ENCODE results near the gene TPM3. TPM values are rescaled to one million over a fixed set of nuclear protein-coding genes. Genes with fewer than 3 reads are reported as not detected.
"Not testable (repeated sequence)": the region's sequence is repeated elsewhere in the genome, so short reads cannot be mapped to it uniquely, and the experiment has no call there.

Gene TPM3
- total RNA-seq, 2 experiments from 2014 or later, result 654 to 664 TPM

- DNase-seq (no peak), ATAC-seq (ENCODE audit: low read depth) (no peak)
- no peak overlapping the region for H3K4me3 Mint-ChIP-seq
- H3K9me3 Mint-ChIP-seq, result no peaks in the 10 kb centered on the region
- POLR2A ChIA-PET, result interaction anchor here (1.4 kb wide), 1 partner anchor 164 kb away, joined by 6 read pairs; no protein-coding TSS in a partner anchor
- peak overlapping the region; percentile 46 for H3K27ac Mint-ChIP-seq
- H3K36me3 Mint-ChIP-seq, result peaks cover 36% of the 10 kb centered on the region
- peaks cover 39% of the 10 kb centered on the region for H3K4me1 Mint-ChIP-seq
- H3K27me3 Mint-ChIP-seq, result no peaks in the 10 kb centered on the region
Observed at GRCh38 chr1:154154053-154154452, 37.8 kb downstream of the TPM3 start.

DNA sequence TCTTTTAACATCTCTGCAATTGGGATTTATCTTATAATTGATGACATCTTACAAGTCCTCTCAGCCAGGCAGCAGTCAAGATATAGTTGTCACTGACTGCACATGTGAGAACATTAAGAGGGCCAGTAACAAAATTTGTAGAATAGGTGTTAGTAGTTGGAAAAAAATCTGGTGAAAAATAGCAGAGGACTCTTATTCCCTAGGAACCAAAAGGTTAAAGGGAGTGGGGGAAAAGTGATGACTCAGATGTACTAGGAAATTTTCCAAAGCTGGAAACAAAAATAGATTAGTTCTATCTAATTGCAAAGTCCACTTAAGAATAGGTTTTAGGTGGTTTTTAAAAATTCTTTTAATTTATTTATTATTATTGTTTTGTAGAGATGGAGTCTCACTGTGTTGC is 40.6 kb downstream of the TPM3 start:
- Mint-ChIP-seq H3K27ac (no peak overlapping the region), H3K36me3 (peaks cover 23% of the 10 kb centered on the region), H3K9me3 (no peaks in the 10 kb centered on the region), H3K4me3 (no peak overlapping the region), H3K4me1 (peaks cover 16% of the 10 kb centered on the region), H3K27me3 (no peaks in the 10 kb centered on the region)
- ATAC-seq (ENCODE audit: low read depth) (no peak), DNase-seq (no peak)
- POLR2A ChIA-PET, result interaction anchor here (1.1 kb wide), 1 partner anchor 161 kb away, joined by 6 read pairs; the partner anchor contains the start of gene RPS27

GRCh38 chr1:154148807-154149206 is 43.1 kb downstream of the TPM3 start:
- DNase-seq, result no peak
- Mint-ChIP-seq H3K27ac (no peak overlapping the region), H3K4me3 (no peak overlapping the region), H3K9me3 (no peaks in the 10 kb centered on the region), H3K4me1 (peaks cover under 1% of the 10 kb centered on the region), H3K36me3 (peaks cover 8% of the 10 kb centered on the region), H3K27me3 (no peaks in the 10 kb centered on the region)
- ATAC-seq (ENCODE audit: low read depth), result no peak
- POLR2A ChIA-PET, result no interaction called here

DNA sequence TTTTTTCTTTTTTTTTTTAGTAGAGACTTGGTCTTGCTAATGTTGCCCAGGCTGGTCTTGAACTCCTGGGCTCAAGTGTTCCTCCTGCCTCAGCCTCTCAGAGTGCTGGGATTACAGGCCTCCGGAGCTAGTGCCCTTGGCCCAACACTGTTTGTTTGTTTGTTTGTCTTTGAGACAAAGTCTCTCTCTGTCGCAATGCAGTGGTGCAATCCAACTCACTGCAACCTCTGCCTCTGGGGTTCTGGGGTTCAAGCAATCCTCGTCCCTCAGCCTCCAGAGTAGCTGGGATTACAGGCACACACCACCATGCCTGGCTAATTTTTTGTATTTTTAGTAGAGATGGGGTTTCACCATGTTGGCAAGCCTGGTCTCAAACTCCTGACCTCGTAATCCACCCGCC is 44.4 kb downstream of the TPM3 start:
- POLR2A ChIA-PET; H3K36me3 Mint-ChIP-seq; DNase-seq; H3K4me1 Mint-ChIP-seq; H3K9me3 Mint-ChIP-seq; H3K27me3 Mint-ChIP-seq; H3K27ac Mint-ChIP-seq; ATAC-seq (ENCODE audit: low read depth); H3K4me3 Mint-ChIP-seq: not testable (repeated sequence)

GRCh38 chr1:154145986-154146385 is 45.9 kb downstream of the TPM3 start:
- ATAC-seq (ENCODE audit: low read depth) (no peak), DNase-seq (no peak)
- Mint-ChIP-seq H3K27ac (no peak overlapping the region), H3K4me3 (no peak overlapping the region), H3K27me3 (no peaks in the 10 kb centered on the region), H3K4me1 (no peaks in the 10 kb centered on the region), H3K36me3 (peaks cover 2% of the 10 kb centered on the region), H3K9me3 (no peaks in the 10 kb centered on the region)
- POLR2A ChIA-PET, result no interaction called here

GRCh38 chr1:154142358-154142757 is 49.5 kb downstream of the TPM3 start:
- Mint-ChIP-seq H3K27me3 (no peaks in the 10 kb centered on the region), H3K27ac (no peak overlapping the region), H3K9me3 (no peaks in the 10 kb centered on the region), H3K36me3 (no peaks in the 10 kb centered on the region), H3K4me3 (no peak overlapping the region), H3K4me1 (no peaks in the 10 kb centered on the region)
- no peak for ATAC-seq (ENCODE audit: low read depth)
- DNase-seq, result no peak
- POLR2A ChIA-PET, result no interaction called here

DNA sequence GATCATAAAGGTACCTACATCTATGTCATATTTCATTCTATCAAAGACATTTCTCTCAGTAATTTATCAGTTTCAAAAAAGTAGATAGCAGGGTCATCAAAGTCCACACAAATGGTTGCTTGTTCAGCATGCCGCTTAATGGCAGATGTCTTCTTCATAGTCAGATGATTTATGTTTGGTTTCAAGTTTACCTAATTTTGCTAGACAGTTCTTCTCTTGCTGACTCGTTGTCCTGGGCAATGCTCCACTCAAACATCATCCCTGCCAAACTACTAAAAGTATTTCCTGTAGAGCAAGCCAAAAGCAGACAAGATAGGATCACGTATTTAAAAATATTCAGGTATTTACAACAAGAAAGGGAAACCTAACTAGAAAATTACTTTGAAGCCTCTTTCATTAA is 50.7 kb downstream of the TPM3 start:
- POLR2A ChIA-PET, result no interaction called here
- no peak for DNase-seq
- Mint-ChIP-seq H3K9me3 (no peaks in the 10 kb centered on the region), H3K27ac (no peak overlapping the region), H3K4me3 (no peak overlapping the region), H3K4me1 (no peaks in the 10 kb centered on the region), H3K27me3 (no peaks in the 10 kb centered on the region), H3K36me3 (no peaks in the 10 kb centered on the region)
- no peak for ATAC-seq (ENCODE audit: low read depth)

DNA sequence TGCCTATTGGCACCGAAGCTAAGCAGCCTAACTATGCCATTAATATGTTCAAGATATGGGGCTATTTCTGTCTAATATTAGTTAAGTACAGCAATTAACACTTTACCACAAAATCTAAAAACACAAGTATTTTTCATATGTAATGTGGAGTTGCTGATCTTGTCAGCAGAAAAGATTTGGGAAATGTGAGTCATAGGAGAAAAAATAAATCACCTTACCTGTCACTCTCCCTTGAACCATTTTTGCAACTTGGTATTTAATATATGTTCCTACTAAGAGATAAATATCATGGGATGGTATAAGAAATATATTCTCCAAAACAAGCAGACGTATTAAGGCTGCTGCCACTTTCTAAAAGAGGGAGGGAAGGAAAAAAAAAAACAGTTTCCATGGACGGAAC is 54.0 kb downstream of the TPM3 start:
- Mint-ChIP-seq H3K4me1 (no peaks in the 10 kb centered on the region), H3K4me3 (no peak overlapping the region), H3K27me3 (no peaks in the 10 kb centered on the region), H3K36me3 (peaks cover 1% of the 10 kb centered on the region), H3K9me3 (no peaks in the 10 kb centered on the region), H3K27ac (no peak overlapping the region)
- DNase-seq (no peak), ATAC-seq (ENCODE audit: low read depth) (no peak)
- POLR2A ChIA-PET, result interaction anchor here (0.6 kb wide), 1 partner anchor 150 kb away, joined by 3 read pairs; no protein-coding TSS in a partner anchor

DNA sequence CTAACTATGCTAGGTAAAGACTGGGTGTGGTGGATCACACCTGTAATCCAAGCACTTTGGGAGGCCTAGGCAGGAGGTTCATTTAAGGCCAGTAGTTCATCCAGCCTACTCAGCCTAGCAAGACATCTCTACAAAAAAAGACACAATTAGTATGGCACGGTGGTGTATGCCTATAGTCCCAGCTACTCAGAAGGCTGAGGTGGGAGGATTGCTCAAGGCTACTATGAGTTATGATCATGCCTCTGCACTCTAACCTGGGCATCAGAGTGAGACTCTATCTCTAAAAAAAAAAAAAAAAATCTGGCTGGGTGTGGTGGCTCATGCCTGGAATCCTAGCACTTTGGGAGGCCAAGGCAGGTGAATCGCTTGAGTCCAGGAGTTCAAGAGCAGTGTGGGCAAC is 58.6 kb downstream of the TPM3 start:
- no peak for DNase-seq
- no peaks in the 10 kb centered on the region for H3K9me3 Mint-ChIP-seq
- ATAC-seq (ENCODE audit: low read depth), result no peak
- H3K27me3 Mint-ChIP-seq, result no peaks in the 10 kb centered on the region
- POLR2A ChIA-PET, result interaction anchor here (0.7 kb wide), 1 partner anchor 292 kb away, joined by 3 read pairs; no protein-coding TSS in a partner anchor
- H3K27ac Mint-ChIP-seq, result no peak overlapping the region
- peaks cover 3% of the 10 kb centered on the region for H3K4me1 Mint-ChIP-seq
- H3K4me3 Mint-ChIP-seq, result no peak overlapping the region
- H3K36me3 Mint-ChIP-seq, result peaks cover 1% of the 10 kb centered on the region

DNA sequence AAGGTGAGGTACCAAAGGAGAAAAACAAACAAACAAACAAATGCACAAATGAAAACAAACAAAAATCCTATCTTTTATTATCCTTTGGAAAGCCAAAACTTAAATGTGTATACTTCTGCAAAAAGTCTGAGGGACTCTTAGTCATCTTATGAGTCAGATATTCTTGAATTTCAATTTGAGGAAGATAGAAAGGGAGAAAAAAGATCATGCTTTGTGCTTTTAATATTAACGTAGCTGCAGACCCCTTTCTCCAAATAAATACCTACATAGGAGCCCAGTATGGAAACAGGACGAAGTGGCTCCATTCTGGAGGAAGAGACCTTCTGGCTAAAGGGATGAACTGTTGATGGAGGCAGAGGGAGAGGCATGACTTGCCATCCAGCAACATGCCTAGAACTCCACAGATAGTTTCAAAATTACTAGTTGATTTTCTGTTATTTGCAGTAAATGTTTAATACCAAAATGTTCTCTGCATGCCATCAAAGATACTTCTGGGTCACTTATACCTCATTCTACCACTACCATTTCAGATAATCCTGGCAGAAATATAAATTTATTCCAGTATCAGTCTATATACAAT is 62.4 kb downstream of the TPM3 start:
- Mint-ChIP-seq H3K36me3 (no peaks in the 10 kb centered on the region), H3K27me3 (peaks cover 8% of the 10 kb centered on the region), H3K4me1 (peaks cover 3% of the 10 kb centered on the region), H3K27ac (no peak overlapping the region), H3K4me3 (no peak overlapping the region), H3K9me3 (peaks cover 3% of the 10 kb centered on the region)
- ATAC-seq (ENCODE audit: low read depth) (no peak), DNase-seq (no peak)
- POLR2A ChIA-PET, result no interaction called here

GRCh38 chr1:154123205-154123604 is 68.7 kb downstream of the TPM3 start:
- DNase-seq; H3K4me3 Mint-ChIP-seq; H3K27ac Mint-ChIP-seq; H3K4me1 Mint-ChIP-seq; H3K36me3 Mint-ChIP-seq; H3K27me3 Mint-ChIP-seq; POLR2A ChIA-PET; H3K9me3 Mint-ChIP-seq; ATAC-seq (ENCODE audit: low read depth): not testable (repeated sequence)

- Mint-ChIP-seq H3K4me3 (no peak overlapping the region), H3K27me3 (no peaks in the 10 kb centered on the region), H3K4me1 (peaks cover 9% of the 10 kb centered on the region), H3K9me3 (no peaks in the 10 kb centered on the region), H3K36me3 (no peaks in the 10 kb centered on the region), H3K27ac (no peak overlapping the region)
- DNase-seq (no peak), ATAC-seq (ENCODE audit: low read depth) (no peak)
- POLR2A ChIA-PET, result no interaction called here
Observed at GRCh38 chr1:154117642-154118041, 74.3 kb downstream of the TPM3 start.

GRCh38 chr1:154115180-154115579 is 76.7 kb downstream of the TPM3 start:
- ATAC-seq (ENCODE audit: low read depth) (peak; percentile 36), DNase-seq (no peak)
- no peaks in the 10 kb centered on the region for H3K36me3 Mint-ChIP-seq
- H3K27me3 Mint-ChIP-seq, result peaks cover 1% of the 10 kb centered on the region
- POLR2A ChIA-PET, result no interaction called here
- no peak overlapping the region for H3K27ac Mint-ChIP-seq
- no peaks in the 10 kb centered on the region for H3K9me3 Mint-ChIP-seq
- no peak overlapping the region for H3K4me3 Mint-ChIP-seq
- H3K4me1 Mint-ChIP-seq, result peaks cover 9% of the 10 kb centered on the region

All from activated naive CD8-positive, alpha-beta T cell treated with anti-CD3 and anti-CD28 coated beads, Interleukin-2, amount 10 ng/mL, durations not matched to agents 7 days and 5 days (primary cell).